ENCODE results near the gene RMDN2. TPM values are rescaled to one million over a fixed set of nuclear protein-coding genes. Genes with fewer than 3 reads are reported as not detected.

Gene RMDN2
- total RNA-seq, 1 experiment from 2014 or later = 3.0 TPM

GRCh38 chr2:38039121-38039910 lies 114.2 kb downstream of the RMDN2 start:
- ATAC-seq (no peak), DNase-seq (ENCODE audit: low spot score) (no peak)
- H3K4me3 Mint-ChIP-seq = no peak overlapping the region
- H3K4me1 Mint-ChIP-seq = peaks cover 14% of the 10 kb centered on the region
- ChIA-PET POLR2A (no interaction called here), CTCF (interaction anchor here (2.3 kb wide), 1 partner anchor 37 kb away, joined by 6 read pairs; the partner anchor contains the start of gene CYP1B1)
- peaks cover 37% of the 10 kb centered on the region for H3K27me3 Mint-ChIP-seq (ENCODE audit: low read depth)
- H3K27ac Mint-ChIP-seq = no peak overlapping the region
- no peak for TF ChIP-seq SMAD3 (CRISPR knock-in tag; IDR thresholded peaks at IDR 0.05; ENCODE audit: borderline replicate concordance)
- H3K9me3 Mint-ChIP-seq = no peaks in the 10 kb centered on the region
- H3K36me3 Mint-ChIP-seq = no peaks in the 10 kb centered on the region

GRCh38 chr2:38045811-38046210 lies 120.7 kb downstream of the RMDN2 start:
- peaks cover 8% of the 10 kb centered on the region for H3K27me3 Mint-ChIP-seq (ENCODE audit: low read depth)
- no peaks in the 10 kb centered on the region for H3K36me3 Mint-ChIP-seq
- ATAC-seq = no peak
- CTCF ChIA-PET = interaction anchor here (1.3 kb wide), 1 partner anchor 31 kb away, joined by 6 read pairs; the partner anchor contains the start of gene CYP1B1
- H3K9me3 Mint-ChIP-seq = no peaks in the 10 kb centered on the region
- POLR2A ChIA-PET = interaction anchor here (0.6 kb wide), 1 partner anchor 1285 kb away, joined by 3 read pairs; no protein-coding TSS in a partner anchor
- H3K4me3 Mint-ChIP-seq = no peak overlapping the region
- TF ChIP-seq ZNF317 (CRISPR knock-in tag; IDR thresholded peaks at IDR 0.05; ENCODE audit: borderline replicate concordance, low read depth) (no peak), ZNF138 (CRISPR knock-in tag; conservative IDR thresholded peaks at IDR 0.05) (no peak), TEAD1 (CRISPR knock-in tag; IDR thresholded peaks at IDR 0.05) (no peak), ZBTB21 (CRISPR knock-in tag; IDR thresholded peaks at IDR 0.05; ENCODE audit: borderline replicate concordance) (no peak), GTF2I (CRISPR knock-in tag; conservative IDR thresholded peaks at IDR 0.05) (no peak), NR2C2 (CRISPR knock-in tag; IDR thresholded peaks at IDR 0.05) (no peak), ZNF219 (CRISPR knock-in tag; IDR thresholded peaks at IDR 0.05; ENCODE audit: borderline replicate concordance) (no peak), ZNF396 (CRISPR knock-in tag; IDR thresholded peaks at IDR 0.05; ENCODE audit: borderline replicate concordance) (no peak), ZMAT4 (CRISPR knock-in tag; IDR thresholded peaks at IDR 0.05) (no peak), NFE2L1 (CRISPR knock-in tag; IDR thresholded peaks at IDR 0.05) (no peak), IRF1 (CRISPR knock-in tag; IDR thresholded peaks at IDR 0.05) (no peak), SMAD3 (CRISPR knock-in tag; IDR thresholded peaks at IDR 0.05; ENCODE audit: borderline replicate concordance) (no peak), JUN (CRISPR knock-in tag; IDR thresholded peaks at IDR 0.05) (no peak), TP53 (CRISPR knock-in tag; IDR thresholded peaks at IDR 0.05) (no peak), CBFB (CRISPR knock-in tag; IDR thresholded peaks at IDR 0.05; ENCODE audit: low read depth) (no peak), ESRRA (CRISPR knock-in tag; IDR thresholded peaks at IDR 0.05; ENCODE audit: borderline replicate concordance) (no peak), RELA (CRISPR knock-in tag; IDR thresholded peaks at IDR 0.05; ENCODE audit: borderline replicate concordance) (no peak), ZNF532 (CRISPR knock-in tag; IDR thresholded peaks at IDR 0.05; ENCODE audit: borderline replicate concordance) (no peak)
- DNase-seq (ENCODE audit: low spot score) = no peak
- peaks cover 9% of the 10 kb centered on the region for H3K4me1 Mint-ChIP-seq
- H3K27ac Mint-ChIP-seq = no peak overlapping the region
